Prostate gland (tissue), 2 donors: ENCODE results near the gene PALD1. TPM values are rescaled to one million over a fixed set of nuclear protein-coding genes. Genes with fewer than 3 reads are reported as not detected.

Source experiments
- DNase-seq: peaks from one replicate; pipeline ENCODE4 v3.0.0-alpha.2; 2019; ENCODE audit warnings: low spot score
- H3K27ac ChIP-seq, 2 donors: fragments of 200-600 bp; sonication (generic); 2 replicates each; pipeline ENCODE4 v1.5.1; 2017 to 2019
- H3K27me3 ChIP-seq: fragments of 200-600 bp; sonication (generic); replicated peaks from 2 replicates; pipeline ENCODE4 v1.5.1; 2019; ENCODE audit not compliant: insufficient read depth
- H3K36me3 ChIP-seq, 2 donors: fragments of 200-600 bp; sonication (generic); 1 replicate in 1 of 2; 2 replicates in 1 of 2; pipeline versions ENCODE4 v1.5.1 to v1.8.1; 2017 to 2019
- H3K4me1 ChIP-seq: fragments of 200-600 bp; sonication (generic); replicated peaks from 2 replicates; pipeline ENCODE4 v1.5.1; 2019
- H3K4me3 ChIP-seq, 2 donors: fragments of 200-600 bp; sonication (generic); 2 replicates each; pipeline ENCODE4 v1.5.1; 2017 to 2019
- H3K9me3 ChIP-seq: fragments of 200-600 bp; sonication (generic); 2 replicates; pipeline ENCODE4 v1.5.1; 2017
- CTCF ChIP-seq, 4 experiments: fragments of 200-600 bp in 2 of 4; fragments of 450-650 bp in 2 of 4; sonication (generic) in 2 of 4; IDR thresholded peaks; 1 replicate in 3 of 4; 2 replicates in 1 of 4; pipeline ENCODE4 v1.5.1; 2016 to 2019; ENCODE audit warnings: antibody characterized with exemption in 4 of 4, mild to moderate bottlenecking in 2 of 4, moderate library complexity in 2 of 4
- POLR2A ChIP-seq: fragments of 450-650 bp; IDR thresholded peaks from one replicate; pipeline ENCODE4 v1.6.1; 2016; ENCODE audit warnings: antibody characterized with exemption, mild to moderate bottlenecking
- POLR2AphosphoS5 ChIP-seq: sonication (generic); formaldehyde crosslinking; IDR thresholded peaks from one replicate; pipeline ENCODE4 v1.6.1; 2017; ENCODE audit warnings: antibody characterized with exemption
- WGBS: methylation state at CpG from one replicate; pipeline ENCODE4 v1.1.5; 2018; 5-methylcytosine and 5-hydroxymethylcytosine counted together
- intact Hi-C: fragments of 100-400 bp; cut with DNase I; formaldehyde crosslinking; loops from one replicate; pipeline ENCODE4 v1.14.2; 2022
- total RNA-seq, 2 donors: library from RNA; depleted of rRNA; stranded (reverse); fragments of >200 nt; gene quantifications; one replicate each; pipeline ENCODE4 v1.1.0, GENCODE V29; 2016

PALD1 gene
- total RNA-seq, 2 donors from 2014 or later = 6.6 to 12.4 TPM

- no peak for DNase-seq
- Histone ChIP-seq H3K27me3 (peaks cover 6% of the 10 kb centered on the region), H3K27ac (no peak overlapping the region), H3K4me1 (no peaks in the 10 kb centered on the region), H3K9me3 (no peaks in the 10 kb centered on the region), H3K4me3 (no peak overlapping the region), H3K36me3 (no peaks in the 10 kb centered on the region)
- intact Hi-C loops = no loop called here
- TF ChIP-seq POLR2AphosphoS5 (no peak), POLR2A (no peak), CTCF (IDR thresholded peaks at IDR 0.05) (no peak)
- WGBS = 56% methylated on average over 8 of the region's 8 CpGs
Measured at GRCh38 chr10:70445718-70446657, 32.6 kb upstream of the PALD1 start.

- TF ChIP-seq POLR2AphosphoS5 (no peak), CTCF (IDR thresholded peaks at IDR 0.05) (no peak), POLR2A (no peak)
- H3K36me3 ChIP-seq = no peaks in the 10 kb centered on the region
- no peak for DNase-seq
- intact Hi-C loops = no loop called here
- 48% methylated on average over 2 of the region's 2 CpGs for WGBS
- H3K9me3 ChIP-seq = no peaks in the 10 kb centered on the region
- no peaks in the 10 kb centered on the region for H3K4me1 ChIP-seq
- no peaks in the 10 kb centered on the region for H3K27me3 ChIP-seq
- H3K27ac ChIP-seq = no peak overlapping the region
- no peak overlapping the region for H3K4me3 ChIP-seq
Measured at GRCh38 chr10:70448236-70448635, 30.3 kb upstream of the PALD1 start.

- TF ChIP-seq POLR2A = no peak
- no peak for TF ChIP-seq CTCF (IDR thresholded peaks at IDR 0.05)
- no peak for TF ChIP-seq POLR2AphosphoS5
- intact Hi-C loops = no loop called here
- WGBS = 69% methylated on average over 6 of the region's 6 CpGs
- Histone ChIP-seq H3K4me3 (no peak overlapping the region), H3K27me3 (no peaks in the 10 kb centered on the region), H3K36me3 (no peaks in the 10 kb centered on the region), H3K9me3 (no peaks in the 10 kb centered on the region), H3K27ac (no peak overlapping the region), H3K4me1 (no peaks in the 10 kb centered on the region)
- DNase-seq = no peak
Measured at GRCh38 chr10:70455213-70455630, 23.3 kb upstream of the PALD1 start.

- H3K4me3 ChIP-seq = no peak overlapping the region
- no peak for TF ChIP-seq CTCF (IDR thresholded peaks at IDR 0.05)
- TF ChIP-seq POLR2AphosphoS5 = no peak
- no peak for TF ChIP-seq POLR2A
- no peaks in the 10 kb centered on the region for H3K36me3 ChIP-seq
- H3K27ac ChIP-seq = no peak overlapping the region
- no peaks in the 10 kb centered on the region for H3K9me3 ChIP-seq
- 85% methylated on average over 8 of the region's 8 CpGs for WGBS
- no peaks in the 10 kb centered on the region for H3K4me1 ChIP-seq
- no peaks in the 10 kb centered on the region for H3K27me3 ChIP-seq
- intact Hi-C loops = no loop called here
- DNase-seq = no peak
Measured at GRCh38 chr10:70456164-70456563, 22.4 kb upstream of the PALD1 start.
